ENCODE data around the gene SFSWAP. TPM values are rescaled to one million over a fixed set of nuclear protein-coding genes. Genes with fewer than 3 reads are reported as not detected.

The SFSWAP gene
- total RNA-seq, 2 donors from 2014 or later, result 31.6 to 45.8 TPM

DNA sequence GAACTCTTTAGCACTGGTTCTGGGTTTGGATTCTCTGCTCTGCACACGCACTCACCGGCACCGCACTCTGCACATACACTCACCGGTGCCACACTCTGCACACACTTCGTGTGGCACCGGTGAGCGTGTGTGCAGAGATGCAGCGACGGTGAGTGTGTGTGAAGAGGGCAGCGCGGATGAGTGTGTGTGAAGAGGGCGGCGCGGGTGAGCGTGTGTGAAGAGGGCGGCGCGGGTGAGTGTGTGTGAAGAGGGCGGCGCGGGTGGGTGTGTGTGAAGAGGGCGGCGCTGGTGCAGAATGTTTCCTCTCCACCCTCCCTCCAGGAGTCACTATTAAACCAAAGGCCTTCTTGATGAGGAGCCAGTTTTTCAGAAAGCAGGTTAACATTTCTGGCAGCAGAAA lies 68.1 kb downstream of the SFSWAP start:
- Histone ChIP-seq H3K27ac (no peak overlapping the region), H3K4me1 (no peaks in the 10 kb centered on the region), H3K27me3 (no peaks in the 10 kb centered on the region), H3K4me3 (no peak overlapping the region), H3K9me3 (no peaks in the 10 kb centered on the region), H3K36me3 (replicated peaks in 1 of 2; ENCODE audit: insufficient read depth in 1 of 2, low read depth in 2 of 2) (peaks cover 0 to 25% of the 10 kb centered on the region in 2 donors)
- intact Hi-C loops (cut with DNase I), result no loop called here
- TF ChIP-seq, protein P1, sequence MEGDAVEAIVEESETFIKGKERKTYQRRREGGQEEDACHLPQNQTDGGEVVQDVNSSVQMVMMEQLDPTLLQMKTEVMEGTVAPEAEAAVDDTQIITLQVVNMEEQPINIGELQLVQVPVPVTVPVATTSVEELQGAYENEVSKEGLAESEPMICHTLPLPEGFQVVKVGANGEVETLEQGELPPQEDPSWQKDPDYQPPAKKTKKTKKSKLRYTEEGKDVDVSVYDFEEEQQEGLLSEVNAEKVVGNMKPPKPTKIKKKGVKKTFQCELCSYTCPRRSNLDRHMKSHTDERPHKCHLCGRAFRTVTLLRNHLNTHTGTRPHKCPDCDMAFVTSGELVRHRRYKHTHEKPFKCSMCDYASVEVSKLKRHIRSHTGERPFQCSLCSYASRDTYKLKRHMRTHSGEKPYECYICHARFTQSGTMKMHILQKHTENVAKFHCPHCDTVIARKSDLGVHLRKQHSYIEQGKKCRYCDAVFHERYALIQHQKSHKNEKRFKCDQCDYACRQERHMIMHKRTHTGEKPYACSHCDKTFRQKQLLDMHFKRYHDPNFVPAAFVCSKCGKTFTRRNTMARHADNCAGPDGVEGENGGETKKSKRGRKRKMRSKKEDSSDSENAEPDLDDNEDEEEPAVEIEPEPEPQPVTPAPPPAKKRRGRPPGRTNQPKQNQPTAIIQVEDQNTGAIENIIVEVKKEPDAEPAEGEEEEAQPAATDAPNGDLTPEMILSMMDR (IDR thresholded peaks at IDR 0.05), result no peak
- TF ChIP-seq POLR2A (IDR thresholded peaks at IDR 0.05), result no peak
- ATAC-seq (no peak), DNase-seq (no peak)
- WGBS, 2 donors, result 95 to 96% methylated on average over 23 of the region's 23 CpGs

DNA sequence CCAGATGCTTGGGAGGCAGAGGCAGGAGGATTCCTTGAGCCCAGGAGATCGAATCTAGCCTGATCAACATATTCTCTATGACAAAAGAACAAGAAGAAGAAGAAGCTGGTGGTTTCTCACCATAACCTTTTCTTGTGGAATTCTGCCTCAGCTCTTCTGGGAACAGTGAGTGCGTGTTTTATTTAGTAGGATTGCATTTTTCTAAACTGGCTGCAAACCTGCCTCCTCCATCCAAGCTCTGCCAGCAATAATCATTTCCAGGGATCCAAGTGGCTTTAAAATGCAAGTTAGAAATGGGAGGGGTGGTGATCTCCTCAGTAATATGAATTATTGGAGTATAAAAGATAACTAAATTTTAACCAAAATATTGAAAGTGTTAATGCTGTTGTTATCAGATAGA lies 71.2 kb downstream of the SFSWAP start:
- no peak for TF ChIP-seq POLR2A (IDR thresholded peaks at IDR 0.05)
- TF ChIP-seq, protein P1 (IDR thresholded peaks at IDR 0.05), result no peak
- ATAC-seq, result no peak
- H3K9me3 ChIP-seq, result no peaks in the 10 kb centered on the region
- H3K36me3 ChIP-seq (replicated peaks in 1 of 2; ENCODE audit: insufficient read depth in 1 of 2, low read depth in 2 of 2), result peaks cover 0 to 28% of the 10 kb centered on the region in 2 donors
- no peak overlapping the region for H3K27ac ChIP-seq
- H3K4me3 ChIP-seq, result no peak overlapping the region
- no peaks in the 10 kb centered on the region for H3K27me3 ChIP-seq
- no peak for DNase-seq
- no peaks in the 10 kb centered on the region for H3K4me1 ChIP-seq
- intact Hi-C loops (cut with DNase I), result no loop called here
- 100% methylated on average over 2 of the region's 2 CpGs for WGBS, 2 donors

DNA sequence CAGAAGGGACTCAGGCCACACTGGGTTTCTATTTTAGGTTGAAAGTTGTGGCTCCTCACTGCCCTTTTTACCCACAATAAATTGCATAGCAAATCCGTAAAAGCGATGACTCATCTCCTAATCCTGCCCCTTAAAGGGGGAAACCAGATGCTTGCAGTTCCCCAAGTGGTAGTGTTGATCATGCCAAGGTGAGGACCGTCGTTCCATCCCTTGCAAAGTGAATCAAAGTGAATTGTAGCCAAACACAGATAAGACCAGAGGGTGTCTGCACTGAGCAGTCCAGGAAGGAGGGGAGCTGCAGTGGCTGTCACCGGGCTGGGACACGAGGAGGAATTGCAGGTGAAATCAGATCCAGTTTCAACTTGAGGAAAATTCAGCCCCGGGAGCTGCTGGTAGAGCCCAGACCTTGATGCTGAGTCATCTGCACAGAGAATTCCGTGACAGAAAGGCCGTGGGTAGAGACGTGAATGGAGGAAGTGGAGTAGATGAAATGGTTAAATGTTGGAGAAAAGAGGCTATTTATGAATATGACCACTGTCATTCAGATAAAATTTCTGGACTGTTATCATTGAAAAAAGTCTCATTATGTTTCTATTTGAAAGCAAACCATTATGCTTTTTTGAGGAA lies 73.1 kb downstream of the SFSWAP start:
- no peaks in the 10 kb centered on the region for H3K9me3 ChIP-seq
- H3K27ac ChIP-seq, result no peak overlapping the region
- WGBS, 2 donors, result 70 to 85% methylated on average over 10 of the region's 10 CpGs
- DNase-seq (no peak), ATAC-seq (no peak)
- no peaks in the 10 kb centered on the region for H3K4me1 ChIP-seq
- no peak for TF ChIP-seq POLR2A (IDR thresholded peaks at IDR 0.05)
- TF ChIP-seq, protein P1 (IDR thresholded peaks at IDR 0.05), result no peak
- H3K36me3 ChIP-seq (replicated peaks in 1 of 2; ENCODE audit: insufficient read depth in 1 of 2, low read depth in 2 of 2), result peaks cover 0 to 31% of the 10 kb centered on the region in 2 donors
- no peak overlapping the region for H3K4me3 ChIP-seq
- intact Hi-C loops (cut with DNase I), result no loop called here
- no peaks in the 10 kb centered on the region for H3K27me3 ChIP-seq

DNA sequence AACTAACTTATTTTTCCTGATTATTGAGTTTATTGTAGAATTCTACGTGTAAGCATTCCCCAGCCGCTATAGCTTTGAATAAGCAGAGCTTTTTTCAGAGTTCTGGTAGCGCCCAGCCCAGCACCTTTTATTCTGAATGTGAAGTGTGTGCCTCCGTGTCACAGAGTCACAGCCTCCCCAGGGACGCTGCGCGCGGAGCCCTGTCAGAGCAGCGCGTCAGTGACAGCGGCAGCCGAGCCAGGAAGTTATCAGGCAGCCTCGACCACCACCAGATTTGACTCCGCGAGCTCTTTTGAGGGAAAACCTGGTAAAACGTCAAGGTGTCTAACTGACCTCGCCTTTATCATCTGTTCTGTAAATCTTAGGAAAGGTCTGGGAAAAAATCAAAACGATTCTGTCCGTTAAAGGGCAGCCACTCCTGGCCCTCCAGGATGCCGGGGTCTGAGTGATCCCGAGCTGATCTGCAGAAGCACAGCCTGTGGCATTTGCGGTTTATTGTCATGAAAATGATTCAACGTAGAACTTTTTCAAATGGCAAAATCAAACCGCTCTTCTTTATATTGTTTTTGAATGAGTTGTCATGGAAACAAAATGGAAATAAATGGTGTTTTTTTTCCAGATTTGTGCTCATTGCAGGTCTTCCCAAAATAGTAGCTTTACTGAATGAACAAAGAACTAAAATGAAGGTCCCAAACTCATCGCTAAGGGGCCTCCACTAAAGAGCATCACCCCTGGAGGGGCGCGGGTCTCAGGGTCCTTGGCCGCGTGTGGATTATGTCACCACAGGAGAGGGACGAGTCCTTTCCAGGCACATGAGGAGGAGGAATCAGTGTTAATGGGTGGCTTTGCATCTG lies 74.2 kb downstream of the SFSWAP start:
- TF ChIP-seq POLR2A (IDR thresholded peaks at IDR 0.05), result no peak
- TF ChIP-seq, protein P1 (IDR thresholded peaks at IDR 0.05), result no peak
- DNase-seq, result no peak
- WGBS, 2 donors, result 88% methylated on average over 30 of the region's 30 CpGs
- Histone ChIP-seq H3K9me3 (no peaks in the 10 kb centered on the region), H3K4me3 (no peak overlapping the region), H3K27me3 (no peaks in the 10 kb centered on the region), H3K4me1 (no peaks in the 10 kb centered on the region), H3K36me3 (replicated peaks in 1 of 2; ENCODE audit: insufficient read depth in 1 of 2, low read depth in 2 of 2) (peaks cover 0 to 31% of the 10 kb centered on the region in 2 donors), H3K27ac (no peak overlapping the region)
- ATAC-seq, result no peak
- intact Hi-C loops (cut with DNase I), result no loop called here
